ENCODE measurements around the gene LDHD. TPM values are rescaled to one million over a fixed set of nuclear protein-coding genes. Genes with fewer than 3 reads are reported as not detected.

Gene LDHD
- polyA plus RNA-seq, 1 donor (not counting 4 experiments of a cell fraction or from before 2014, with no cell fraction given) = 0.34 TPM

DNA sequence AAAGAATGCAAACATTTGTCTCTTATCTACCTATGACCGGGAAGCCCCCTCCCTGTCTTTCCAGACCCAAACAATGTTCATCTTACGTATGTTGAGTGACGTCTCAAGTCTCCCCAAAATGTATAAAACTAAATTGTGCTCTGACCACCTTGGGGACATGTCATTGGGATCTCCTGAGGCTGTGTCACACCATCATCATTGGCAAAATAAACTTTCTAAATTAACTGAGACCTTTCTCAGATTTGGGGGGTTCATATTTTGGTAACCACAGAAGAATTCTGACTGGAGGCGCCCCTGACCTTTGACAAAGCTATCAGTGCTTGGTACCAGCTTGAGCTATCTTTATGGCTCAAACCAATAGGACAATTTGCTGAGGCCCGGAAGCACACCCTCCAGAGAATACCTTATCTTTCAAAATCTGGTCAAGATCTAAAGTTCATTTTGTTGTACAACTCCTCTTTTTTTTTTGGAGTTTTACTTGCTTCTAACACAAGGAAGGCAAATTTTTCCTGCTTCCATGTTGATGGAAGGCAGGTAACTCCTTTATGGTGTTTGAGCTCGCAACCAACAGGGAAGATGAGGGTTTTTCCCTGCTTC is 2.5 kb upstream of the LDHD start:
- FAIRE-seq = no peak
- dilution Hi-C loops (cut with MboI; ENCODE audit: extremely low pct_ligation_motif_present, low sequenced_read_pairs) = no loop called here

DNA sequence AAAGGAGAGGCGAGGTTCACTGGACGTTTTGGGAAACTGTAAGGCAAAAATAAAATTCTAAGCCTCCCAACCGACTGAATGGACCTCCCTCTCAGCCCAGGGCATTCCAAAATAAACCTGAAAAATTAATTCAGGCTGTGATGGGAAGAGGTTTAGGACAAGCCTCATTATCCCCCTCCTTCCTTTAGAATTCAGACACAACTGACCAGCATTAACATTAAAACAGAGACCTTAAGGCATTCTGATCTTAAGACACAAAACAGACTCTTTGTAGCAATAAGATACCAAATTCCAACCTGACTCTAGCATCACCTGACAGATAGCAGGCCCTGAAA is 298 bp upstream of the LDHD start:
- H4K20me1 ChIP-seq (ENCODE audit: control insufficient read depth, extremely low read depth, insufficient read depth, low read length) = no peaks in the 10 kb centered on the region
- no peak overlapping the region for H3K9ac ChIP-seq (ENCODE audit: control insufficient read depth, extremely low read depth, insufficient read depth, low read length)
- H3K4me1 ChIP-seq (ENCODE audit: control insufficient read depth, extremely low read depth, insufficient read depth, low read length) = no peaks in the 10 kb centered on the region
- no peaks in the 10 kb centered on the region for H3K36me3 ChIP-seq (ENCODE audit: control insufficient read depth in 2 of 2, extremely low read depth in 1 of 2, insufficient read depth in 2 of 2, low read length in 2 of 2)
- no peaks in the 10 kb centered on the region for H3K27me3 ChIP-seq (ENCODE audit: control insufficient read depth, extremely low read depth, insufficient read depth, low read length)
- H2AFZ ChIP-seq (ENCODE audit: control insufficient read depth, low read length) = no peak overlapping the region
- no peak for TF ChIP-seq EZH2 (IDR thresholded peaks at IDR 0.05; ENCODE audit: low read length)
- TF ChIP-seq, protein P1, sequence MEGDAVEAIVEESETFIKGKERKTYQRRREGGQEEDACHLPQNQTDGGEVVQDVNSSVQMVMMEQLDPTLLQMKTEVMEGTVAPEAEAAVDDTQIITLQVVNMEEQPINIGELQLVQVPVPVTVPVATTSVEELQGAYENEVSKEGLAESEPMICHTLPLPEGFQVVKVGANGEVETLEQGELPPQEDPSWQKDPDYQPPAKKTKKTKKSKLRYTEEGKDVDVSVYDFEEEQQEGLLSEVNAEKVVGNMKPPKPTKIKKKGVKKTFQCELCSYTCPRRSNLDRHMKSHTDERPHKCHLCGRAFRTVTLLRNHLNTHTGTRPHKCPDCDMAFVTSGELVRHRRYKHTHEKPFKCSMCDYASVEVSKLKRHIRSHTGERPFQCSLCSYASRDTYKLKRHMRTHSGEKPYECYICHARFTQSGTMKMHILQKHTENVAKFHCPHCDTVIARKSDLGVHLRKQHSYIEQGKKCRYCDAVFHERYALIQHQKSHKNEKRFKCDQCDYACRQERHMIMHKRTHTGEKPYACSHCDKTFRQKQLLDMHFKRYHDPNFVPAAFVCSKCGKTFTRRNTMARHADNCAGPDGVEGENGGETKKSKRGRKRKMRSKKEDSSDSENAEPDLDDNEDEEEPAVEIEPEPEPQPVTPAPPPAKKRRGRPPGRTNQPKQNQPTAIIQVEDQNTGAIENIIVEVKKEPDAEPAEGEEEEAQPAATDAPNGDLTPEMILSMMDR (optimal IDR thresholded peaks at IDR 0.05 in 1 of 3, IDR thresholded peaks at IDR 0.05 in 1 of 3, conservative IDR thresholded peaks at IDR 0.05 in 1 of 3; ENCODE audit: extremely low read depth in 1 of 3, insufficient read depth in 2 of 3, low read length in 3 of 3) = no peak
- no peak overlapping the region for H3K27ac ChIP-seq (ENCODE audit: control insufficient read depth, insufficient read depth, low read length)
- H3K79me2 ChIP-seq (ENCODE audit: control insufficient read depth, insufficient read depth, low read length) = no peaks in the 10 kb centered on the region
- DNase-seq (ENCODE audit: low read depth, low spot score) (no peak), FAIRE-seq (no peak)
- dilution Hi-C loops (cut with MboI; ENCODE audit: extremely low pct_ligation_motif_present, low sequenced_read_pairs) = no loop called here
- H3K9me1 ChIP-seq (ENCODE audit: control insufficient read depth, extremely low read depth, insufficient read depth, low read length) = no peaks in the 10 kb centered on the region
- no peak overlapping the region for H3K4me2 ChIP-seq (ENCODE audit: control insufficient read depth, extremely low read depth, insufficient read depth, low read depth, low read length)
- H3K9me3 ChIP-seq (ENCODE audit: control insufficient read depth, low read depth, low read length) = peaks cover 2% of the 10 kb centered on the region
- no peak overlapping the region for H3K4me3 ChIP-seq (ENCODE audit: control insufficient read depth in 2 of 3, extremely low read depth in 1 of 3, insufficient read depth in 2 of 3, low read depth in 1 of 3, low read length in 3 of 3)

More for the DNA sequence above, 2.5 kb upstream of the LDHD start:
- no peak overlapping the region for H3K4me3 ChIP-seq (ENCODE audit: control insufficient read depth in 2 of 3, extremely low read depth in 1 of 3, insufficient read depth in 2 of 3, low read depth in 1 of 3, low read length in 3 of 3)
- H3K9me3 ChIP-seq (ENCODE audit: control insufficient read depth, low read depth, low read length) = peaks cover 4% of the 10 kb centered on the region
- TF ChIP-seq, protein P1 (optimal IDR thresholded peaks at IDR 0.05 in 1 of 3, IDR thresholded peaks at IDR 0.05 in 1 of 3, conservative IDR thresholded peaks at IDR 0.05 in 1 of 3; ENCODE audit: extremely low read depth in 1 of 3, insufficient read depth in 2 of 3, low read length in 3 of 3) = no peak
- TF ChIP-seq EZH2 (IDR thresholded peaks at IDR 0.05; ENCODE audit: low read length) = no peak
- no peaks in the 10 kb centered on the region for H3K79me2 ChIP-seq (ENCODE audit: control insufficient read depth, insufficient read depth, low read length)
- DNase-seq (ENCODE audit: low read depth, low spot score) = no peak
- no peak overlapping the region for H3K27ac ChIP-seq (ENCODE audit: control insufficient read depth, insufficient read depth, low read length)
- no peaks in the 10 kb centered on the region for H3K9me1 ChIP-seq (ENCODE audit: control insufficient read depth, extremely low read depth, insufficient read depth, low read length)
- no peaks in the 10 kb centered on the region for H3K4me1 ChIP-seq (ENCODE audit: control insufficient read depth, extremely low read depth, insufficient read depth, low read length)
- no peaks in the 10 kb centered on the region for H3K27me3 ChIP-seq (ENCODE audit: control insufficient read depth, extremely low read depth, insufficient read depth, low read length)
- no peaks in the 10 kb centered on the region for H3K36me3 ChIP-seq (ENCODE audit: control insufficient read depth in 2 of 2, extremely low read depth in 1 of 2, insufficient read depth in 2 of 2, low read length in 2 of 2)
- no peak overlapping the region for H3K9ac ChIP-seq (ENCODE audit: control insufficient read depth, extremely low read depth, insufficient read depth, low read length)
- no peak overlapping the region for H2AFZ ChIP-seq (ENCODE audit: control insufficient read depth, low read length)
- H3K4me2 ChIP-seq (ENCODE audit: control insufficient read depth, extremely low read depth, insufficient read depth, low read depth, low read length) = no peak overlapping the region
- H4K20me1 ChIP-seq (ENCODE audit: control insufficient read depth, extremely low read depth, insufficient read depth, low read length) = no peaks in the 10 kb centered on the region

All from keratinocyte (primary cell).